Small intestine (tissue), 7 donors: ENCODE results near the gene IFNGR2. TPM values are rescaled to one million over a fixed set of nuclear protein-coding genes. Genes with fewer than 3 reads are reported as not detected.

Source experiments
- DNase-seq, 2 donors: peaks; one replicate each; pipeline versions ENCODE4 v3.0.0 to v3.0.0-alpha.2; 2013
- FAIRE-seq: peaks from 2 replicates; lab custom pipeline; 2012; peaks lifted over from hg19 to GRCh38; lab: Jason Lieb, UNC
- H3K27ac ChIP-seq, 3 donors: one replicate each; pipeline ENCODE4 v1.5.1; 2013; ENCODE audit warnings: low read length in 2 of 3, mild to moderate bottlenecking in 2 of 3, control low read depth in 1 of 3, inconsistent platforms in 1 of 3, low read depth in 1 of 3, moderate library complexity in 1 of 3
- H3K27me3 ChIP-seq, 3 donors: one replicate each; pipeline ENCODE4 v1.6.1; 2013; ENCODE audit warnings: low read length in 3 of 3, inconsistent platforms in 1 of 3; ENCODE audit not compliant: control insufficient read depth in 3 of 3, insufficient read depth in 3 of 3
- H3K36me3 ChIP-seq, 3 donors: one replicate each; pipeline ENCODE4 v1.6.1; 2013; ENCODE audit warnings: low read length in 3 of 3, inconsistent platforms in 1 of 3, low read depth in 1 of 3, mild to moderate bottlenecking in 1 of 3, moderate library complexity in 1 of 3; ENCODE audit not compliant: control insufficient read depth in 3 of 3, insufficient read depth in 2 of 3
- H3K4me1 ChIP-seq, 3 donors: one replicate each; pipeline ENCODE4 v1.6.1; 2013; ENCODE audit warnings: low read length in 2 of 3, inconsistent platforms in 1 of 3, low read depth in 1 of 3, mild to moderate bottlenecking in 1 of 3, moderate library complexity in 1 of 3; ENCODE audit not compliant: control insufficient read depth in 3 of 3, insufficient read depth in 2 of 3
- H3K4me3 ChIP-seq, 3 donors: one replicate each; pipeline ENCODE4 v1.5.1; 2013; ENCODE audit warnings: low read length in 3 of 3, control low read depth in 1 of 3, inconsistent platforms in 1 of 3, low read depth in 1 of 3, mild to moderate bottlenecking in 1 of 3, moderate library complexity in 1 of 3
- H3K9me3 ChIP-seq, 2 donors: one replicate each; pipeline ENCODE4 v1.6.1; 2013; ENCODE audit warnings: low read depth in 1 of 2, low read length in 1 of 2; ENCODE audit not compliant: control insufficient read depth in 2 of 2, insufficient read depth in 1 of 2
- WGBS, 3 donors: extraction: QIAGEN DNeasy Blood & Tissue Kit; methylation state at CpG; one replicate each; pipeline ENCODE4 v1.1.7; 2013; 5-methylcytosine and 5-hydroxymethylcytosine counted together
- polyA plus RNA-seq, 4 donors: library from polyadenylated mRNA; stranded (reverse) in 3 of 4; unstranded in 1 of 4; fragments of 200-250 nt in 3 of 4; fragments of 120-200 nt in 1 of 4; gene quantifications; one replicate each; pipeline versions ENCODE4 v1.2.1 to v1.2.3, GENCODE V29; 2013
- donor health status: healthy with polysubstance abuse.
- donor health status: control.
- donor health status: control.
- donor health status: Bipolar disorder and iron deficiency.
- donor health status: healthy.

Gene IFNGR2
- polyA plus RNA-seq, 4 donors, result 42.8 to 121 (median 68.8) TPM

DNA sequence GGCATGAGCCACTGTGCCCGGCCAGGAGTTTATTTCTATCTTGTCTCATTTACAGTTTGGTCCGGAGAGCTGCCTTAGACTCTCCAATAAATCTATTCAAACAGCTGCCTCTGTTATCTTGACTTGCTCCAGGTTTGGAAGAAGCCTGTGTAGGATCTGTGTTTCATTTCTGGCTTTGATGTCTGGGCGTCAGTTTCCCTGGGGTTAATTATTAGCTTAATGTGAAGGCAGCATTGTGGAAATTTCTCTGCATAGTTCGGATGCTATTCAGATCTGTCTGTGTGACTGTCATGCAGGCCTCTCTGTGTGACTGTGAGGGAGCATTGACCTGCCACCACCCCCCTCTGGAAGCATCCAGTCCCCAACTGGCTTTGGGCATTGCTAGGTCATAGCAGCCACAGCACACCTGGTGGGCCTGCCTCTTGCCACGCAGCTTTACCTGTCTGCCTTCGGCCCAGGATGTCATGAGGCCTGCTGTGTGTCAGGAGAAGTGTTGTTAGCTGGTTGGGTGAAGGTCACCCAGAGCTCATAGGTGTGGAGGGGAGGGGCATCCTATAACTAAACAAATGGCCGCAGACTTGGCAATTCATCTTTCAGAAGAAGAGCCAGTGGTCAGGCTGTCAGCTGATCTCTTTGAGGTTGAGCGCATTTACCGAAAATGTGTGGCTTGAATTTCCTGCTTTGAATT, 9.8 kb downstream of the IFNGR2 start:
- FAIRE-seq, result no peak
- 21 to 45% (median 29%) methylated on average over 9 of the region's 9 CpGs for WGBS, 3 donors

DNA sequence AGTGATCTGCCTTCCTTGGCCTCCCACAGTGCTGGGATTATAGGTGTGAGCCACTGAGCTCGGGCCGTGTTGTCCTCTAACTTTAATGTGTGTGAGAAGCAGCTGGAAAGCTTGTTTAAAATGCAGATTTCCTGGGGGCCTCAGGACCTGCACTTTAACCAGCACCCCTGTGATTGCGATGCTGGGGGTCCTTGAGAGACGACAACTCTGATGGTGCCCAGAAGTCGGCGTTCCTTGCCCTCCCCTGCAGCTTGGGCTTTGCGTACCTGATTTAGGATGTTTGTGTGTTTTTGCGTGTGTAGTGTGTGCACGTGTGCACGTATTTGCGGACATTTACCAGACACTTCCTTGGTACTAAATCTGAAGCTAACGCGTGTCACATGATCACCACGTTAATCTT, 10.9 kb downstream of the IFNGR2 start:
- H3K9me3 ChIP-seq, result no peaks in the 10 kb centered on the region
- H3K27me3 ChIP-seq, result no peaks in the 10 kb centered on the region
- H3K4me3 ChIP-seq, result no peak overlapping the region
- DNase-seq (no peak), FAIRE-seq (no peak)
- H3K4me1 ChIP-seq, result peaks cover 11 to 45% (median 16%) of the 10 kb centered on the region in 3 donors
- H3K36me3 ChIP-seq, result peaks cover 2 to 57% (median 3%) of the 10 kb centered on the region in 3 donors
- peak overlapping the region in 2 of 3 donors; percentile 17 to 93 for H3K27ac ChIP-seq
- WGBS, 3 donors, result 84 to 88% (median 85%) methylated on average over 14 of the region's 14 CpGs

More for the DNA sequence above, 9.8 kb downstream of the IFNGR2 start:
- Histone ChIP-seq H3K4me3 (no peak overlapping the region), H3K4me1 (peaks cover 11 to 45% (median 16%) of the 10 kb centered on the region in 3 donors), H3K9me3 (no peaks in the 10 kb centered on the region), H3K36me3 (peaks cover 2 to 54% (median 3%) of the 10 kb centered on the region in 3 donors), H3K27ac (peak overlapping the region; percentile 81 to 95 (median 93)), H3K27me3 (no peaks in the 10 kb centered on the region)
- peak; percentile 73 to 86 for DNase-seq

DNA sequence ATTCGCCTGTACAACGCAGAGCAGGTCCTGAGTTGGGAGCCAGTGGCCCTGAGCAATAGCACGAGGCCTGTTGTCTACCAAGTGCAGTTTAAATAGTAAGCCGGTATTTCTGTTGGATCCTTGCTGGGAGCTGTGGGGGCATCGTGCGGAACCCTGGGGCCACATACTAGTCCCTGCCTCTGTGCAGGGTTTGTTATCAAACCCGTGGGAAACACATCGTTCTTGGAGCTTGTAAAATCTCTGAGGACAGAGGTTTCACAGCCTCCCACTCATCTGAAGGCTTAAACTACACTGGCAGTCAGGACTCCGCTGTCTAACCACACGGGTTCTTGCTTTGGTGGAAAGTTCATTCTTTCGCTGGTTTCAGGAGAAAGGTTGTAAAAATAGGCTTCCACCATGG, 11.7 kb downstream of the IFNGR2 start:
- Histone ChIP-seq H3K9me3 (no peaks in the 10 kb centered on the region), H3K4me3 (no peak overlapping the region), H3K36me3 (peaks cover 3 to 62% (median 5%) of the 10 kb centered on the region in 3 donors), H3K4me1 (peaks cover 11 to 45% (median 16%) of the 10 kb centered on the region in 3 donors), H3K27me3 (no peaks in the 10 kb centered on the region), H3K27ac (no peak overlapping the region)
- DNase-seq, result no peak
- 86 to 88% (median 86%) methylated on average over 11 of the region's 11 CpGs for WGBS, 3 donors
- FAIRE-seq, result no peak

DNA sequence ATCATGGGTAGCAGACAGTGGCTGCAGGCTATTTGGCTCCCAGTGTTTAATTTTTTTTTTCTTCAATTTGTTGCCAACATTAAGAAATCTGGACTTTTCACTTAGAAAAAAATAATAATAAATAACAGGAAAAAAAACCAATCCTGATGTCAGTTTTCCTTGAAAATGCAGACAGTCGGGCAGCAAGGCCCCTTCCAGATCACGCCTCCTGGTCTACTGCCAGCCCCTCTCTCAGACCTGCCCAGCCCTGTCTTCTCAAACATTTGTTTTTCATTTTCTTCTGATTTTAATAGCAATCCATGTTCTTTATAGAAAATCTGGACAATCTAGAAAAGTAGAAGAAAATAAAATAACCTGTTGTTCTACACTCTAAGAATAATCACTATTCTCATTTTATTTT, 15.5 kb downstream of the IFNGR2 start:
- peaks cover 3 to 14% (median 13%) of the 10 kb centered on the region in 3 donors for H3K4me1 ChIP-seq
- DNase-seq, result no peak

DNA sequence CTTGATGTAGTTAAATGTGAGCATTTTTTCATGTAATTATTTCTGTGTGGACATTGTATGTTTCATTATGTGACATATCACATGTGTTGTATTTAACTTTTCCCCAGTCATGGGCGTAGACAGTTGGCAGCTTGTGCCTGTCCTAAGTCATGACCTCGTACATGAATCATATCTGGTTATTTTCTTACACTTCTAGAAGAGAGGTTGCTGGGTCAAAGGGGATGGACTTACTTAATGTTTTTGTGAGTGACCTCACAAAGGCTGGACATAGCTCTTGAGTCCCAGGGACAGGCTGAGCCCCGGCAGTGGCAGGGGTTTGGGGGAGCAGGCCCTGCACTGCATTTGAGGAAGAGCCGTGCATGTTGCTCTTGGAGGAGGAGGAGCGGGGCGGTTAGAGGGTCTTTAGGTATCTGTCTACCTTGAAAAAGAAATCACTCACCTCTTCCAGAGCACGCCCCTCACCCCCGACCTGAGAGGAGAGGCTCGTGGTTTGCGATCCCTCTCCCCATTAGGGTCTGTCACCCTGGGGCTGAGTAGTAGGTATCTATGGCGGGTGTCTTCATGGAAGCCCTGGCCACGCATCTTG, 16.4 kb downstream of the IFNGR2 start:
- FAIRE-seq, result no peak

More for the DNA sequence above, 15.5 kb downstream of the IFNGR2 start:
- no peaks in the 10 kb centered on the region for H3K9me3 ChIP-seq
- 74 to 90% (median 88%) methylated on average over 2 of the region's 2 CpGs for WGBS, 3 donors
- H3K27me3 ChIP-seq, result no peaks in the 10 kb centered on the region
- no peak overlapping the region for H3K4me3 ChIP-seq
- no peak for FAIRE-seq
- no peak overlapping the region for H3K27ac ChIP-seq
- H3K36me3 ChIP-seq, result peaks cover 8 to 63% (median 8%) of the 10 kb centered on the region in 3 donors

DNA sequence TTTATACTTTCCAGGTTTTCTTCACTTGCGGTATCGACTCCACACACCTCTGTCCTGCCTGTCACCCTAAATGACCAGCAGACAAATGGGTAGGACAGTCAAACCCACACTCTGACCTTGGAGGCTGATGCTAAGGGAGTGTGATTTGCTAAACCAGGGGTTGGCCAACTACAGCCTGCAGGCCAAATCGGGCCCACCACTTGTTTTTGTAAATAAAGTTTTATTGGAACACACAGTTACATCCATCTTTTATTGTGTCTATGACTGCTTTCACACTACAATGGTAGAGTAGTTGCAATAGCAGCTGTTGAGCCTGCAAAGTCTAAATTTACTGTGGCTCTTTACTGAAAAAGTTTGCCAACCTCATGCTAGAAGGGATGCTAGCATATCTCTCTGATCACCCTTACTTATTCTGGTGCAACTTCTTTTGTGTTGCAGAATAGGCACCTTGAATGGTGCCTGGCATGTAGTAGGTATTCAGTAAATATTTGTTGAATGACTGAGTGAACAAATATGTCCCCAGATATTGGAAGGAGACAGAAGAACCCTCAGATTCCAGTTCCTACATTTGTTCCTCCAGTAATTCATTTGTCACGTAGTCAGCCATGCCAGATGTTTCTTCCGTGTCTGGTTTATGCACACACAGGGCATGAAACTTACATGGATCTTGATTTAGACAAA, 18.6 kb downstream of the IFNGR2 start:
- peaks cover 0 to 12% (median 5%) of the 10 kb centered on the region in 3 donors for H3K4me1 ChIP-seq
- no peak for FAIRE-seq
- H3K9me3 ChIP-seq, result no peaks in the 10 kb centered on the region
- no peak overlapping the region for H3K27ac ChIP-seq
- no peaks in the 10 kb centered on the region for H3K27me3 ChIP-seq
- DNase-seq, result no peak
- WGBS, 3 donors, result 94 to 95% (median 94%) methylated on average over 5 of the region's 5 CpGs
- H3K4me3 ChIP-seq, result no peak overlapping the region
- H3K36me3 ChIP-seq, result peaks cover 5 to 73% (median 5%) of the 10 kb centered on the region in 3 donors

More for the DNA sequence above, 16.4 kb downstream of the IFNGR2 start:
- H3K27me3 ChIP-seq, result no peaks in the 10 kb centered on the region
- H3K4me3 ChIP-seq, result no peak overlapping the region
- peaks cover 8 to 65% (median 8%) of the 10 kb centered on the region in 3 donors for H3K36me3 ChIP-seq
- no peak for DNase-seq
- no peaks in the 10 kb centered on the region for H3K9me3 ChIP-seq
- H3K27ac ChIP-seq, result peak overlapping the region in 1 of 3 donors; percentile 45
- 86 to 95% (median 93%) methylated on average over 12 of the region's 12 CpGs for WGBS, 3 donors
- H3K4me1 ChIP-seq, result peaks cover 0 to 12% (median 5%) of the 10 kb centered on the region in 3 donors

DNA sequence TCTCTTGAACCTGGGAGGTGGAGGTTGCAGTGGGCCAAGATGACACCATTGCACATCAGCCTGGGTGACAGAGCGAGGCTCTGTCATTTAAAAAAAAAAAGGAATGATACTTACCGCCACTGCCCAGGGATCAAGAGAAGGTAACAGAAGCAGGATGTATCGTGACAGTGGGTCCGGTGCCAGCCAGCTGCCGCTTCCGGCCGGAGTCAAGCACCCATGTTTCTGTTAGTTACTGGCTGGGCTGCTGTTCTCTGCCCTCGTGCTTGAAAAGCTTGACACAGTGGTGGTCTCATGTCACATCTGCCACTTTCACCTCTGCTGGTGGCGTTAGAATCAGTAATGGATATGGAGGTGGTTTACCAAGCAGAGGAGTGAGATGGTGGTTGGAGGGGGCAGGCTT, 21.0 kb downstream of the IFNGR2 start:
- Histone ChIP-seq H3K27ac (no peak overlapping the region), H3K4me1 (peaks cover 0 to 5% (median 5%) of the 10 kb centered on the region in 3 donors), H3K36me3 (peaks cover 7 to 78% (median 7%) of the 10 kb centered on the region in 3 donors), H3K4me3 (no peak overlapping the region), H3K9me3 (no peaks in the 10 kb centered on the region), H3K27me3 (no peaks in the 10 kb centered on the region)
- FAIRE-seq (no peak), DNase-seq (no peak)
- 95% methylated on average over 9 of the region's 9 CpGs for WGBS, 3 donors

DNA sequence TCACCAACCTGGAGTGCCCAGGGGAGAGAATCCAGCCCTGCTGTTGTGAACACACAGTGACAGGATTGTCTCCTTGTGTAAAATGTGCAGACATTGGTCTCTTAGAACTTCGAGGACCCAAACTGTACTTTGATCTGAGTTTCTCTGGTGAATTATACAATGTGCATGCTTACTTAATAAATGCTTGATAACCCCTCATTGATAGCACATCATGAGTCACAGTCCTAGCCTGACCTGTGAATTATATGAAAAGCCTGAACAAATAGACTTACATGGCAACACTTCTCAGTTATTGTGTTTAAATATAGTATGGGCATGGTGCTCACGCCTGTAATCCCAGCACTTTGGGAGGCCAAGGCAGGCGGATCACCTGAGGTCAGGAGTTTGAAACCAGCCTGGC, 22.6 kb downstream of the IFNGR2 start:
- DNase-seq (peak; percentile 46 to 93), FAIRE-seq (no peak)
- Histone ChIP-seq H3K4me1 (peaks cover 0 to 5% (median 5%) of the 10 kb centered on the region in 3 donors), H3K27me3 (no peaks in the 10 kb centered on the region), H3K27ac (peak overlapping the region; percentile 47 to 69 (median 51)), H3K9me3 (no peaks in the 10 kb centered on the region), H3K4me3 (no peak overlapping the region), H3K36me3 (peaks cover 9 to 81% (median 11%) of the 10 kb centered on the region in 3 donors)
- 16 to 70% (median 42%) methylated on average over 3 of the region's 3 CpGs for WGBS, 3 donors
